HG02840 (cell line): ENCODE results near the gene FASTK.
A peak's percentile ranks its signal among the peaks of the same experiment; 100 is the strongest.

Experiments used
- ATAC-seq: cut with Tn5 transposase; IDR thresholded peaks from one replicate; pipeline ENCODE4 v1.9.1; 2021; ENCODE audit warnings: mild to moderate bottlenecking, moderate library complexity, moderate number of reproducible peaks; ENCODE audit not compliant: unreplicated experiment, low FRiP score

Gene FASTK, protein sequence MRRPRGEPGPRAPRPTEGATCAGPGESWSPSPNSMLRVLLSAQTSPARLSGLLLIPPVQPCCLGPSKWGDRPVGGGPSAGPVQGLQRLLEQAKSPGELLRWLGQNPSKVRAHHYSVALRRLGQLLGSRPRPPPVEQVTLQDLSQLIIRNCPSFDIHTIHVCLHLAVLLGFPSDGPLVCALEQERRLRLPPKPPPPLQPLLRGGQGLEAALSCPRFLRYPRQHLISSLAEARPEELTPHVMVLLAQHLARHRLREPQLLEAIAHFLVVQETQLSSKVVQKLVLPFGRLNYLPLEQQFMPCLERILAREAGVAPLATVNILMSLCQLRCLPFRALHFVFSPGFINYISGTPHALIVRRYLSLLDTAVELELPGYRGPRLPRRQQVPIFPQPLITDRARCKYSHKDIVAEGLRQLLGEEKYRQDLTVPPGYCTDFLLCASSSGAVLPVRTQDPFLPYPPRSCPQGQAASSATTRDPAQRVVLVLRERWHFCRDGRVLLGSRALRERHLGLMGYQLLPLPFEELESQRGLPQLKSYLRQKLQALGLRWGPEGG

DNA sequence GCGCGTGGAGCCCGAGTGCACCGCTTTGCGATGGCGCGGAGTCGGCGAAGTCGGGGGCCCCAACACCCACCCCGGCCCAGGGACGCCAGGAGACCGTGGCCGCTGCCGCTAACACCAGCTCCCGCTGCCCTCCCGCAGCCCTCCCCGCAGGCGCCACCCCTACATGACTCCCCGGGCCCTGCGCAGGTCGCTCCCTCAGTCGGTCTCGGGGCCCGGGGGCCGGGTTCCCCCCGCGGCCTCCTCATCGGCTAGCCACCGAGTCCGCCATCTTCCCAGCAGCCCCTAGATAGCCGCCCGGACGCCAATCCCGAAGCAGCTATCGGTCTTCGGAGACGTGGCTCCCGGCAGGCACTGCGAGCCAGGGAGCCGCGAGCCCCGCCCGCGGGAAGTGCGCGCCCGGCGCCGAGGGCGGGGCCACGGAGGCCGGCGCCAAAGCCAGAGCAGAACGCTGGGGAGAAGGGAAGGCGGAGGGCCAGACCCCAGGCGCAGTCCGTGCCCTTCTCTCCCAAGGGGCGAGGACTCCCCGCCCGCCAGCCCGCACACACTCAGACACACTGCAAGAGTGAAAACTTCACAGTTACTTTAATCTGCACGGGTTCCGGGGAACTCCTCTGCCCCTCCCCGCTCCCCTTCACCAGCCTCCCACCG, at the start of gene FASTK:
Gene FASTK (minus strand): TSS at position 288 of the 648 bp plus-strand sequence. CDS start 43 bp downstream, at position 245.
- ATAC-seq, result peak; percentile 64

DNA sequence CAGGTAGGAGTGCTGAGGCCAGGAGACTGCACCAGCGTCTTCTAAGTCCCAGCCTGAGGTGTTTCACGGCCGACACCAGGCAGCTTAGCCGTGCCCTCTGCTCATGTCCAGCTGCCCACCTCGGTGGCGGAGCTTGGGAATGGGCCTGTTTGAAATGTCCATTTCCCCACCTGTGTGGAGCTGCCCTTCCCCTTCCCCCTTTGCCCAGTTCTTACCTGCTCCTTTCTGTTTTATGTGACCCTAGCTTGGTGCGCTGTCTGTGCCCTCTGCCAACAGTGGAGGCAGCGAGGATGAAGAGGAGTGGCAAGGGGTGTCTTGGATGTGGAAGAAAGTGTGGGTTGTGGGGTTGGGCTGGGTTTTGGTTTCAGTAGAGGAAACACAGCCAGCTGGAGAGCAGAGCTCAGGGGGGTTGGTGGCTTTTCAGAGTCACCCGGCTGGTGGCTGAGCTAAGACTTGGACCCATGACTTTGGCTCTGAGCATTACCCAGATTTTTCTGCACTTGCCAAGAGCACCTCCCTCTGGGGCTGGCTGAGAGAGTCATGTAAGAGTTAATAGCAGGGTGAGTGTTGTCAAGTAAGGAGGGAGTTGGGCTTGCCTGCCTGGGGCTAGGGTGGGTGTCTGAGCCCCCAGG, 49.5 kb upstream of the FASTK start:
- no peak for ATAC-seq

DNA sequence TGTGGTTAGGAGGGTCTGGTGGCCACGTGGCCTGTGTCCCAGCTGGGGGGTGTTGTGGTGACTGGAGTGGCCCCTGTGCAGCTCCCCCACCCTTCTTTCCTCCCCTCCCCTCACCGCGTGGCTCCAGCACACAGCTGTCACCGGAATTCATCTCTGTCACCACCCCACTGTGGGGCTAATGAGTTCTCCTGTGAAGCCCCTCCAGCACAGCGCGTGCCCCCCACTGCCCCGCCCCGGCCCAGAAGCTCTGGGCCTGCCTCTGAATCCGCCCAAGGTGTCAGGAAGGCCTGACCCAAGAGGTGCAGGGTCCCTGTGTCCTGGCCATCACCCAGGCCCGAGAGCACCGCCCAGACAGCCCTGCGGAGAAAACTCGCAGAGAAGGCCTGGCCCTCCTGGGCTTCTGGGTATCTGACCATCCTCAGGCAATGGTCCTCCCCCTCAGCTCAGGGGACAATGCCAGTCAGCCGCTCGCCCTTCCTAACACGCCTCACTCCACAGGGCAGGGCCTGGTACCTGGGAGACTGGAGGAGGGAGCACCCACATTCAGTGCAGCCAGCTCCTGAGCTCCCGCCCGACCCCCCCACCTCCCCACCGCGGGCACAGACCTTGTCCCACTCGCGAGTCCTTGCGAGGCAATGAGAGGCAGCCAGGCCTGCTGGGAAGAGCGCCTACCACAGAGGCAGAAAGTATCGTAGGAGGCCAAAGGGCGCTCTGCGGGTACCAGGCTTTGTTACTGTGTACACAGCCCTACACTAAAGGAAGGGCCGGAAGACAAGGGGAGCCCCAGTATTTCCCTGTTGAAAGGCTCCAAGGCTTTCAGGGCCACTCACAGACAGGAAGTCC, 48.7 kb upstream of the FASTK start:
- no peak for ATAC-seq

DNA sequence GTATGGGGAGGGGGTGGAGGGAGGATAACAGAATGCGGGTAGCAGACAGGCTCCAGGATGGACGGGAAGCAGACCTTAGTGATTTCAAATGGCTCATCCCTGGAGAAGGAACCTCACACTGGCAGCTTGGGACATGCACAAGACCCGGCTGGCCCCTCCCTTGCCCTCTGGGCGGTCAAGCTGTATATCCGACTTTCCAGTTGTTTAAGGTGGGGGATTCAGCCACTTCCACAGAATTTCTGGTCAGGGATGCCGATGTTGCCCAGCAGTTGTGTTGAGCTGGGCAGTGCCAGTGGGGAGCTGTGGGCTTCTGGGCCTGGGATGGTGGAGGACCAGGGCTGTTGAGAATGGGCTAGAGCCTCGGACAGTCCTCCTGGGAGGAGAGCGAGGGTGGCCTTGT, 48.1 kb upstream of the FASTK start:
- ATAC-seq, result no peak

DNA sequence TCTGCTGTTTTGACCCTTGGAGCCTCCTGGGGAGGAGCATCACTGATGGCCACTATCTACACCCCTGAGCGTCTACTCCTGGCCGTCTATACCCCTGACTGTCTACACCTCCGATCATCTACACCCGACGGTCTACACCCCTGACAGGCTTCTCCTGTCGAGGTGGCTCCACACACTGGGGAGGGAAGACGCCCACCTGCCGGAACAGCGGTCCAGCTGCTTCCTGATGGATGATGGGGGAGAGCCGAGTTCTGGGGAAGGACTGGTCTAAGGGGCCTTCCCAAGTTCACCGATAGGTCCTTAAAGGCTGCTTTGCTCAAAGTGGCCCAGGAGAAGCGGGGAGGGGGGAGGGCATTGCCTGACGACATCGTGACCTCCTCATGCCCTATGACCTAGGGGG, 47.5 kb upstream of the FASTK start:
- ATAC-seq, result no peak

DNA sequence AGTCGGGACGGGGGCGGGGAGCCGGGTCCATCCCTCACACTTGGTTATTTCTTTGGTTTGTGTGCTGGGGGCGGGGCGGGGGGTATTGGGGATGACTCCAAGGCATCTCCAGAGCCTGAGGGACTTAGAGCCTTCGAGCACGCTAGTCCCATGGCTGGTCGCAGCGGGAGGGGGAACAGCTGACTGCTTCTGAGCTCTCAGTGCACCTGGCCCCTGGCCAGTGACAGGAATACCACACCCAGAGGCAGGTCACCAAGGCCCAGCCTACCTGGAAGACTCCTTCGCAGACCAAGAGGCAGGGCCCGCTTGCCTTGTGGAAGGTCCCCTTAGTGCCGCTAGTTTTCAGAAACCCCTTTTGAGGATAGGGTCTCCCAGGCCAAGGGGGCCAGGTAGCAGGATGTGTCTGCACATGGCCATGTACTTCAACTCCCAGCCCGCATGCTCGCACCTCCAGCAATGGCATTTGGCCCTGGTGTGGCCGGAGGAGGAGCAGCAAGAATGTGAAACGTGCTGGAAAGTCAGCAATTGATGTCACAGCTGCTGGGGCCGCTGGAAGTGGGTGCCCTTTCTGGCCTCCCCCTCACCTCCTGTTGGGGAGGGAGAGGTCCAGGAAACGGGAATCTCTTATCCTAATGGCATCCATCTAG, 46.0 kb upstream of the FASTK start:
- no peak for ATAC-seq

DNA sequence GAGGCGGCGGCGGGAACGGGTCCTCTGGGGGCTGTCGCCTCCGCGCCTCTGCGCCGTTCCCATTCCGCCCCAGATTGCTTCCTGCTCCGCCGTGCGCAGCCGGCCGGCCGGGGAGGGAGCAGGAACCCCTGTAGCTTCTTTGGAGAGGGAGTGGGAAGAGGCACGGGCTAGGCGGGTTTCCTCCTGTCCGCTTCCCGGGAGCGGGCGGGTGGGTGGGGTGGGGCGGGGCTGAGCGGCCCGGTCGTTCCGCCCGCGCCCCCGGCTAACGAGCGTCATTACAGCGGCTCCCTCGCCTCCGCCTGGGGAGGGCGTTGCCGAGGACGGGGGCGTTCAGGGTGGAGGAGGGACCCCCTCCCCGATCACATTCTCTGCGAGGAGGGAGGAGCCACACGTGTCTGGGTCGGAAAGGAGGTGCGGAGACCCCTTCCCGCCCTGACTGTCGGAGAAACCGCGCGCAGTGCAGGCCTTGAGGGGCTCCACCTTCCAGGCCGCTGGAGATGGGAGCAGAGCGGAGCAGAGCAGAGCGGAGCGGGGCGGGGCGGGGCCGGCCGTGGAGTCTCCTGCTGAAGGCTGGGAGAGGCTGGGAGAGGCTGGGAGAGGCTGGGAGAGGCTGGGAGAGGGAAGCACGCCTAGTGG, 45.4 kb upstream of the FASTK start:
- ATAC-seq, result no peak

DNA sequence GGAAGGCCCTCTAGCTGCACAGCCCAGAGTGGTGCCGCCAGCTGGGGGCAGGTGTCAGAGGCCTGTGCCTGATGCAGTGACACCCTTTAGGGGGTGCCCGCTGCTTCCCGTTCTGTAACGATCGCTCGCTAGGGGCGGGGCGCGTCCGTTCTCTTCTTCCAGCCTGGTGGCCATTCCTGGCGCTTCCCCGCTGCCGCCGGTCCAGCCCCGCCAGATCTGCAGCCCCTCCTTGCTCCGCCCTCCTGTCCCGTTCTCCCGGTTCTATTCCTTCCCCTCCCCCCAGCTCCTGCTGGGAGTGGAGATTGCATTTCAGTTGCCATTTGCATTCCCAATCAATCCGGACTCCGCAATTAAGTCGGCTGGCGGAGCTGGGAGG, 44.8 kb upstream of the FASTK start:
- ATAC-seq, result no peak

DNA sequence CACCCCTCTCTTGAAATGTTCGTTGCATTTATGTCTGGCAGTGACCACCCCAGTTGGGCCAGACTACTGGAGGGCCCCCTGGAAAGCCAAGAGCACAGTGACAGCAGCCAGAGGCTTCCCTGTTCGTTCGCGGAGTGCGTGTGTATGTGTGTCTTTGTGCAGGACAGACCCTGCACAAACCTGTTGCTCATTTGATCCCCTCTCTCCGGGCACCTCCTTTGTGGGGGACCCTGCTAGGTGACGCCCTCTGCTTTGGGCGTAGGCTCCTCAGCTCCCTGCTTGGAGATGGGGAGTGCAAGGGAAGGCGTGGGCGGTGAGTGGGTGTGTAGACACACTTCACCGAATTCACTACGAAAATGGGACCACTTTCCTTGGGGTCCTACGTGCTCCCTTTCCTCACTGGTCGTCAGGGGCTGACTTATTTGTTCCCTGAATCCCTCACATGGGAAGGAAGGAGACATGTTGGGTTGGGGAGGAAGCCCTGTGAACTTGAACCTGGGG, 44.3 kb upstream of the FASTK start:
- ATAC-seq, result no peak

DNA sequence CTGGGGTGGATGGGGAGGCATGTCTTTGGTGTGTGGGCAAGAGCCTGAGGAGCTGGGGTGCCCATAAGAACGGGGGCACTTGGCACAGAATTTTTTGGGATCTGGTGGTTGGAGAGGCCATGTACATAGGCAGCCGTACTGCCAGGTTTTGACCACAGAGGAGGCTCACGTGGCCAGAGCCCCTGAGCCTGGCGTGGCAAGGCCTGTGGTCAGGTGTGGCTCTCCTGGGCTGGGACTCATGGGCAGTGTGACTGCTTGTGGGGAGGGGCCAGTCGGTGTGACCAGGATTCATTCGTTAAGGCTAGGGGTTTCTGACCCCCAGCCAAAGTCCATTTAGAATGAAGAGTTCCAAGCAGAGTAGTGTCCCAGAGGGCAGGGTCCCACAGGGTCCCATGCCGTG, 43.9 kb upstream of the FASTK start:
- no peak for ATAC-seq

DNA sequence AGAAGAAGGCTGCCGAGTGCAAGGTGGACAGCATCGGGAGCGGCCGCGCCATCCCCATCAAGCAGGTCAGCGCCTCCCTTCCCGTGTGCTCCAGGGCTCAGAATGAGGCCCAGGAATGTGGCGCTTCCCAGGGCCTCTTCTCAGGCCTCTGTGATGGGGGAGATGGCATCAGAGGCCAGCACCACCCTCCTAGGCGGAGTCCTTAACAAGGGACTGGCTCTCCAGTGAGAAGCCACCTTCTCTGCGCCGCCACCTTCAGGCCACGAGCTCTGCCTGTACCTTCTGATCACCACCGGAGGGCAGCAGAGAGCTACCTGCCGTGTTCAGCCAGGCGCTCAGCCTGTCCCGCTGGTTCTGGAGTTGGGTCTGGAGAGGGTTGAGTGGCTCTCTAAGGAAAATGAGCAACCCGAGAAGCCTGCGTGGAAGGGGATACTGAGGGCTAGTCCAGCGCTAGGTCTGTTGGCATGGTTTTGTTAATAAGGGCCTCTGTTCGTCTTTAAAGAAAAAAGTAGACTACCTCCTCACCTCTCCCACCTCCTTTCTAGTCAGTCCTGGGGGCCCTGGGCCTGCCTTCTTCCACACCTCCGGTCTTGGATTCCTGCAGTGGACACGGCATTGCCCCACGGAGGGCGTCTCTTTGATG, 43.3 kb upstream of the FASTK start:
- peak; percentile 70 for ATAC-seq

DNA sequence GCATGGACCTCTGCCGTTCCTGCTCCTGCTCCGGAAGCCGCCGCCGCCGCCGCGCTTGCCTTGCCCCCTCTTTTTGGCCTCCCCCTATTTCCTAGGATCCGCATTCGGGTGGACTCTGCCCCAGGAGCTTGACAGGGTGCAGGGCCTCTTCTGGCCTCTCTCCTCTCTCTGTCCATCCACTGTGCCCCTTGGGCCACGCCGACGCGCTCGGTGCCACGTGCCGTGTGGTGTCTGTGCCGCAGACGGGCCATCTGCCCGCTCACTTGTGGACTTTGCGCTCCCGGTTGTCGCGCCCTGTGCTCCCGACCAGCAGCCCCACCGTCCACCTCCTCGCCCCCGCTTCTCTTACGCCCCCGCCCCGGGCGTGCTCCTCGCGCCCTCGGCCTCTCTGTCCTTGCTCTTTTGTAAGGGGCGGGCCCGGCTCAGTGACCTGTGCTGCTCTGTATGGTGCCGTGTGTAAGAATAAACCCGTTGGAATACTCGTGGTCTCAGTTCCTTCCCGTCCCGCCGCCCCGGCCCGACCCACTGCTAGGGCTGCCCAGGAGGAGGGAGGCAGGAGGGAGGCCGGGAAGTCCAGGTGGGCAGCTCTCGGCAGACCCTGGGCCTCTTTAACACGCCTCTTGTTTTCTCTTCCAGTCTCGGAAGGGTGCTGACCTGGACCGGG, 42.7 kb upstream of the FASTK start:
- no peak for ATAC-seq

DNA sequence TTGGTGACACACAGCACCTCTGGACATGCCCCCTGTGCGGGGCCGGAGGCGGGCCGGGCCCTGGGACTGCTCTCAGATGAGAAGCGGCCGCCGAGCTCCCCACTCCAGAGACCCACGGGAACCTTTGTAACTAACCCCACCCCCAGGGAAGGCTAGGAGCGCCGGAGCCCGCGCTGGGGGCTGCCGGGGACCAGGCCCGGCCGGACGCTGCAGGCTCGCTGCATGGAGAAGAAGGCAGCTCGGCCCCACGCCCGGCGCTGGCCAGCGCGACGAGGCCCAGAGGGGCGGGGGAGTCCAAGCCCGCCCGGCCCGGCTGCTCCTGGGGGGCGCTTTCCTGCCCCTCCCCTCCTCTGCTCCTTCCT, 42.2 kb upstream of the FASTK start:
- ATAC-seq, result no peak

DNA sequence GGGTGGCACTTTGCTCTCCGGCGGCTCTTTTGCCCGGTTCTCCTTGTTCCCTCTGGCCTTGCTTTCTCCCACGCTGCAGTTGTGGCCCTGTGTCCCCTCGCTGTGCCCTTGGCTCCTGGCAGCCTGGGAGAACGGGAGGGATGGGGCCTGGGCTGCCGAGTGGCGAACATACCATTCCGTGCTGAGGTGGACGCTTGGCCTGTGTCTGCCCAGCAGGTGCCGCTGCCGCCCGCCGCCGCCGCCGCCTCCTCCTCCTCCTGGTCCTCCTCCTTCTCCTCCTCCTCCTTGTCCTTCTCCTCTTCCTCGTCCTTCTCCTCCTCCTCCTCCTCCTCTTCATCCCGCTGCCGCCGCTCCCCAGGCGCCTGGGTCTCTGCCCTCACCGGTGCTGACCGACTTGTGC, 41.7 kb upstream of the FASTK start:
- ATAC-seq, result no peak

DNA sequence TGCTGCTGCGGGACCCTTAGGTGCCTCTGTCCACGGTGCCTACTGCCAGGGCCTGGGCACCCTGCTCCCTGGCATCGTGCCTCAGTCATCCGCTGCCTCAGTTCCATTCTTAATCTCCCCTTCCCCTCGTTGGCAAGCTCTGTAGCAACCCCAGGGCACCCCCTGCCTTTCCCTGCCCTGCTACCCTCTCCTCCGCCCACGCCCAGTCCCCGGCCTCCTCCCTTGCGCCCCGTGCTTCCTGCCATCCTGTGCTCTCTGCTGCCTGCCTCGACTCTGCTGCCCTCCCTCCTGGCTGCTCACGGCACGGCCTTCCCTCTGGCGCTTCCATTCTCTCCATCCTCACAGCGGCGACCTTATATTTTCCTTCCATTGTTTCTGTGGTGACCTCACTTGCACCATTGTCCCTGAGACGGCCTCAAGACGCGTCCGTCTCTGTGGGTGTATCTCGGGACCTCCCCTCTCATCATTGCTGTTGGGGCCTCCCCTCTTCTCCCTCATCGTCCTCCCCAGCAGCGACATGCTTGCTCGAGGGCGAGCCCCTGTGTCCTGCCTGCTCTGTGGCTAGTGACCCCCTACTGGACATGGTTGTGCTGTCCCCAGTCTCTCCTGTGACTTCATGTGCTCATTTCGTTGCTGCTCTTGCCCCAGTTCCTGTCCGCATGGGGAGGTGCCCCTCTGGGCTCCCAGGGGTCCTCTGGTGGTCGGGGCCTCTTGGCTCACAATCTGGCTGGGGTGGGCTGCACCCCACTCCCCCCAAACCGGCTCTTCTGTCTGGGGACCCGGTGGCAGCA, 41.0 kb upstream of the FASTK start:
- no peak for ATAC-seq

DNA sequence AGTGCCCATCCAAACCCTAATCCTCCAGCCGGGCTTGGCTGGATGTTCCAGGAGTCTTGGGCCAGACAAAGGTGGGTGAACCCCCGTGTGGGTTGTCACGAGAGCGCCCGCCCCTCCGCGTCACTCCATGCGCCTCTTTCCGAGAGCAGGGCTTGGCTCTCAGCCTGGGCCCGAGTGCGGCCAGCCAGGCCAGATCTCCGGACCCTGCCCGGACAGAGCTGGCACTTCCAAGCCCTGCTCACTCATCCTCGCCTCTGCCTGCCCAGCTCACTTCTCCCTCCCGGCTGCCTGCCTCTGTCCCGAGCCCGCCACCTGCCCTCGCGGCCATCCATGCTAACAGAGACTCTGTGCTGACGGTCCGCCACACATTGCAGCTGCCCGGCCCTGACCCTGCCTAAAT, 40.3 kb upstream of the FASTK start:
- ATAC-seq, result no peak

DNA sequence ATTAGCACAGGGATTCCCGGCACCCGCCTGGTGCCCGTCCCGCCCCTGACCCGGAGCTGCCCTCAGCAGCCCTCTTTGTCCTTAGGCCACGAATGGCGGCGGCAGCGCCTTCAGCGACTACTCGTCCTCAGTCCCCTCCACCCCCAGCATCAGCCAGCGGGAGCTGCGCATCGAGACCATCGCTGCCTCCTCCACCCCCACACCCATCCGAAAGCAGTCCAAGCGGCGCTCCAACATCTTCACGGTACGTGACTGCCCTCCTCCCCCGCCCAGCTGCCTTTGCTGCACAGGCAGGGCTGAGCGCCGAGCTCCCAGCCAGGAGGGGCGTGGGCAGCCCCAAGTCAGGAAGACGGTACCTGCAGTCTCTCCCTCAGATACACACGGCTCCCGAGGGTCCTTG, 39.3 kb upstream of the FASTK start:
- no peak for ATAC-seq

DNA sequence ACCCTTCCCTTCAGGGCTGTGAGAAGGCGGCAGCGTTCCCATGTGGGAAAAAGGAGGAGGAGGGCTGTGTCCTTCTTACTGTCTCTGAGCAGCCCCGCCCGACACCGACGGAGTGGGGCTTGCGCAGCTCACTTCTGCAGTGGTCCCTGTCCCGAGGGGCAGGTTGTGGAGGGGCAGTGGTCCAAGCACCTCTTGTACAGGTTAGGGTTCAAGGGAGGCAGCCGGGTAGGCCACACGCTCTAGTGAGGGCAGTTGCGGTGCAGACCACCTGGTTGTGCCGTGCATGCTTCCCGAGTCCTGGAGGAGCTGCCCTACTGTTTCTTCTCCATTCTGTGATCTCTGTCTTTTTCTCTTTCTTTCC, 38.4 kb upstream of the FASTK start:
- no peak for ATAC-seq
